Endothelial cell of umbilical vein (primary cell): ENCODE results near the gene CSMD2. TPM values are rescaled to one million over a fixed set of nuclear protein-coding genes. Genes with fewer than 3 reads are reported as not detected.

ENCODE experiments used
- BruUV-seq: library from RNA; stranded (reverse); fragments of 400-500 nt; replicated peaks from 2 replicates; lab custom pipeline; 2021; lab: Mats Ljungman, UMichigan
- CTCF ChIA-PET: fragments of 300-600, 350-600 bp; sonication (Branson Sonifier 250); formaldehyde crosslinking; loops from one replicate; lab custom pipeline; 2021; ENCODE audit warnings: antibody characterized with exemption, inconsistent platforms; lab: Charles Lee
- POLR2A ChIA-PET: fragments of 300-600, 350-600 bp; sonication (Branson Sonifier 250); formaldehyde crosslinking; loops from one replicate; lab custom pipeline; 2021; ENCODE audit warnings: antibody characterized with exemption, inconsistent platforms; lab: Charles Lee
- DNase-seq: peaks from one replicate; pipeline ENCODE4 v3.0.0-alpha.2; 2011; ENCODE audit warnings: low read depth, low spot score
- FAIRE-seq: peaks from 2 replicates; lab custom pipeline; 2011; peaks lifted over from hg19 to GRCh38; lab: Jason Lieb, UNC
- H2AFZ ChIP-seq: 2 replicates; pipeline ENCODE4 v1.6.0; 2012; ENCODE audit warnings: low read depth, low read length, control low read depth, inconsistent platforms
- H3K27ac ChIP-seq: 2 replicates; pipeline ENCODE4 v1.5.1; 2011; ENCODE audit warnings: low read depth, mild to moderate bottlenecking, control low read depth, low read length, moderate library complexity; ENCODE audit not compliant: insufficient read depth
- H3K27me3 ChIP-seq, 2 experiments: 2 replicates each; pipeline versions ENCODE4 v1.6.0 to v1.6.1; 2011; ENCODE audit warnings: low read length in 2 of 2, mixed read lengths in 1 of 2; ENCODE audit not compliant: control insufficient read depth in 2 of 2, insufficient read depth in 2 of 2
- H3K36me3 ChIP-seq, 2 experiments: 2 replicates in 1 of 2; 3 replicates in 1 of 2; pipeline ENCODE4 v1.5.1; 2011; ENCODE audit warnings: low read length in 2 of 2, mild to moderate bottlenecking in 1 of 2, moderate library complexity in 1 of 2; ENCODE audit not compliant: control insufficient read depth in 2 of 2, insufficient read depth in 2 of 2; ENCODE audit errors: extremely low read depth in 1 of 2
- H3K4me1 ChIP-seq: 3 replicates; pipeline ENCODE4 v1.5.1; 2011; ENCODE audit warnings: mild to moderate bottlenecking, low read length; ENCODE audit not compliant: control insufficient read depth, insufficient read depth; ENCODE audit errors: extremely low read depth
- H3K4me2 ChIP-seq: 2 replicates; pipeline ENCODE4 v1.6.1; 2011; ENCODE audit warnings: low read length, control low read depth, mixed read lengths; ENCODE audit not compliant: insufficient read depth
- H3K4me3 ChIP-seq, 3 experiments: fragments of 200-600 bp in 1 of 3; sonication (generic), shearing (Covaris generic) in 1 of 3; replicated peaks in 1 of 3; 2 replicates each; pipeline ENCODE4 v1.5.1; 2011 to 2016; ENCODE audit warnings: control low read depth in 3 of 3, low read length in 3 of 3, mild to moderate bottlenecking in 2 of 3, inconsistent platforms in 1 of 3, low read depth in 1 of 3, moderate library complexity in 1 of 3; ENCODE audit not compliant: insufficient read depth in 1 of 3
- H3K79me2 ChIP-seq: 2 replicates; pipeline ENCODE4 v1.6.0; 2012; ENCODE audit warnings: low read length, inconsistent platforms; ENCODE audit not compliant: control insufficient read depth, insufficient read depth
- H3K9ac ChIP-seq: replicated peaks from 2 replicates; pipeline ENCODE3; 2011; ENCODE audit warnings: low read length, control low read depth; ENCODE audit not compliant: insufficient read depth; ENCODE audit errors: extremely low read depth
- H3K9me1 ChIP-seq: replicated peaks from 3 replicates; pipeline ENCODE4 v1.6.0; 2011; ENCODE audit warnings: mild to moderate bottlenecking, low read length; ENCODE audit not compliant: control insufficient read depth, insufficient read depth; ENCODE audit errors: extremely low read depth
- H3K9me3 ChIP-seq: replicated peaks from 2 replicates; pipeline ENCODE4 v1.5.1; 2012; ENCODE audit warnings: low read length, inconsistent platforms; ENCODE audit not compliant: control insufficient read depth, insufficient read depth
- H4K20me1 ChIP-seq: replicated peaks from 2 replicates; pipeline ENCODE3; 2011; ENCODE audit warnings: mild to moderate bottlenecking, low read length; ENCODE audit not compliant: control insufficient read depth, insufficient read depth; ENCODE audit errors: extremely low read depth
- CTCF ChIP-seq, 2 donors: IDR thresholded peaks; 1 replicate in 1 of 2; 2 replicates in 1 of 2; pipeline ENCODE4 v1.5.1; 2011; ENCODE audit warnings: low read length in 2 of 2, mild to moderate bottlenecking in 2 of 2, moderate library complexity in 2 of 2, control low read depth in 1 of 2, inconsistent platforms in 1 of 2, low read depth in 1 of 2; ENCODE audit not compliant: insufficient read depth in 1 of 2; ENCODE audit errors: extremely low read depth in 1 of 2
- EZH2 ChIP-seq: IDR thresholded peaks from 2 replicates; pipeline ENCODE4 v1.6.1; 2012; ENCODE audit warnings: borderline replicate concordance, low read depth, mild to moderate bottlenecking, moderate library complexity, low read length, inconsistent platforms; ENCODE audit not compliant: severe bottlenecking
- FOS ChIP-seq: IDR thresholded peaks from 2 replicates; pipeline ENCODE4 v1.6.1; 2011; ENCODE audit warnings: mild to moderate bottlenecking, low read length, moderate library complexity, borderline replicate concordance; ENCODE audit not compliant: insufficient read depth
- GATA2 ChIP-seq: IDR thresholded peaks from 2 replicates; pipeline ENCODE4 v1.7.0; 2011; ENCODE audit warnings: low read depth, mild to moderate bottlenecking, moderate library complexity, mixed read lengths, low read length; ENCODE audit not compliant: insufficient read length, insufficient read depth
- JUN ChIP-seq: IDR thresholded peaks from 2 replicates; pipeline ENCODE4 v1.6.1; 2011; ENCODE audit warnings: borderline replicate concordance, low read depth; ENCODE audit not compliant: insufficient read length, insufficient read depth
- MAX ChIP-seq: IDR thresholded peaks from 2 replicates; pipeline ENCODE4 v1.6.1; 2011; ENCODE audit not compliant: insufficient read depth, insufficient read length
- MYC ChIP-seq: IDR thresholded peaks from one replicate; pipeline ENCODE4 v1.6.1; 2011; ENCODE audit warnings: mild to moderate bottlenecking, low read depth, low read length
- POLR2A ChIP-seq: IDR thresholded peaks from 2 replicates; pipeline ENCODE4 v1.6.1; 2012; ENCODE audit warnings: low read depth, mild to moderate bottlenecking, control low read depth, low read length
- POLR2AphosphoS5 ChIP-seq: IDR thresholded peaks from 2 replicates; pipeline ENCODE4 v1.6.1; 2012; ENCODE audit warnings: low read depth, mild to moderate bottlenecking, control low read depth, low read length, moderate library complexity; ENCODE audit not compliant: insufficient read depth
- dilution Hi-C: fragments of 300-500 bp; cut with MboI; formaldehyde crosslinking; loops from one replicate; pipeline ENCODE4 v1.15.0; 2019; ENCODE audit warnings: low sequenced_read_pairs; ENCODE audit not compliant: extremely low pct_ligation_motif_present
- intact Hi-C: fragments of 100-400 bp; cut with micrococcal nuclease; formaldehyde crosslinking; loops from one replicate; pipeline ENCODE4 v1.10.0; 2022
- polyA plus RNA-seq, 4 experiments: library from polyadenylated mRNA; depleted of rRNA in 3 of 4; stranded (reverse) in 3 of 4; unstranded in 1 of 4; fragments of >200 nt; gene quantifications; 2 replicates each; pipeline versions ENCODE4 v1.2.1 to v1.2.3, GENCODE V29; 2011 to 2012; ENCODE audit warnings: missing spikeins in 1 of 4
- total RNA-seq: library from RNA; stranded (reverse); gene quantifications from 2 replicates; pipeline ENCODE4 v1.2.3, GENCODE V29; 2021

CSMD2 gene
- total and polyA plus RNA-seq, 2 donors (not counting 3 experiments of a cell fraction or from before 2014, with no cell fraction given) = under 0.01 TPM; not detected in 1

DNA sequence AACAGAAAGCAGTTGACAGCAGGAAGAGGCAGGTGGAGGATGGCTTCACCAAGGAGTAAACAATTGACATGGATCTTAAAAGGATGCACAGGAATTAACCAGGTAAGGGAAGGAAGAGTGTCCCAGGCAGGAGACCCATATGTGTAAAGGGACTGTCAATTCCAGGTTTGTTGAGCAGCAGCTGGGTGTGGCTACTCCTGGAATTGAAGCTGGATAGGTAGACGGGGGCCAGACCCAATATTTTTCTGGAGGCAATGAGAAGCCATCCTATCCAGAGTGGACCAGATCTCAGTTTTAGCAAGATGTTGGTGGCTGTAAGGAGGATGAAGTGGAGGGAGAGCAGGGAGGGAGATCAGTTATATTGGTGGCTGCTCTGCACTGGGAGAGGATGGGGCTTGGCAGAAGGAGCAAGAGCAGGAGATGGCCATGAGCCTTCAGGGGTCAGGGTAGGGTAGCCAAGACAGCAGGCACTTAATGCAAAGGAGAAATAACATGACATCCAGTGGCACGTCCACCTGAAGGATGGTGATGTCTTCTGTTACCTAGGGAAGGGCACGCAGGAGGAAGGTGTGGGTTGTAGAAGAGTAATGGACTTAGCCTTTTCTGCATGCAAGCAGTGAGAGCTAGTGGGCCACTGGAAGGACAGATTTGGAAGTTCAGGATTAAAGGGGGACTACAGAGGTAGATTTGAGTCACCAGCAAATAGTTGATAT is 447.9 kb downstream of the CSMD2 start:
- TF ChIP-seq FOS (no peak), POLR2A (no peak), EZH2 (no peak), MYC (no peak), MAX (no peak)
- intact Hi-C loops = no loop called here
- no peaks in the 10 kb centered on the region for H3K4me1 ChIP-seq
- no peaks in the 10 kb centered on the region for H3K27me3 ChIP-seq
- H3K36me3 ChIP-seq = no peaks in the 10 kb centered on the region
- ChIA-PET CTCF (no interaction called here), POLR2A (interaction anchor here (0.6 kb wide), 1 partner anchor 55 kb away, joined by 16 read pairs; no protein-coding TSS in a partner anchor)
- no peak overlapping the region for H2AFZ ChIP-seq
- FAIRE-seq = no peak
- no peaks in the 10 kb centered on the region for H3K79me2 ChIP-seq
- BruUV-seq = no TSS peak
- H4K20me1 ChIP-seq = no peaks in the 10 kb centered on the region
- H3K4me2 ChIP-seq = no peak overlapping the region
- dilution Hi-C loops = no loop called here
- no peaks in the 10 kb centered on the region for H3K9me3 ChIP-seq
- no peak overlapping the region for H3K9ac ChIP-seq
- H3K9me1 ChIP-seq = no peaks in the 10 kb centered on the region
- H3K27ac ChIP-seq = no peak overlapping the region
- no peak overlapping the region for H3K4me3 ChIP-seq
- no peak for DNase-seq

- POLR2A ChIA-PET = no interaction called here
- no peaks in the 10 kb centered on the region for H3K9me1 ChIP-seq
- BruUV-seq = no TSS peak
Observed at GRCh38 chr1:33715195-33715811, 449.7 kb downstream of the CSMD2 start.

More at GRCh38 chr1:33715195-33715811, 449.7 kb downstream of the CSMD2 start:
- no peak for DNase-seq
- Histone ChIP-seq H4K20me1 (no peaks in the 10 kb centered on the region), H3K4me1 (no peaks in the 10 kb centered on the region), H3K4me3 (no peak overlapping the region), H3K27me3 (no peaks in the 10 kb centered on the region), H2AFZ (no peak overlapping the region), H3K27ac (no peak overlapping the region), H3K79me2 (no peaks in the 10 kb centered on the region), H3K9ac (no peak overlapping the region), H3K36me3 (no peaks in the 10 kb centered on the region), H3K4me2 (no peak overlapping the region), H3K9me3 (no peaks in the 10 kb centered on the region)
- TF ChIP-seq JUN (no peak), MAX (no peak), GATA2 (no peak), CTCF (IDR thresholded peaks at IDR 0.05; ENCODE audit: extremely low read depth in 1 of 2, insufficient read depth in 1 of 2, low read depth in 1 of 2, low read length in 2 of 2) (no peak), FOS (no peak), POLR2AphosphoS5 (no peak), EZH2 (no peak), MYC (no peak), POLR2A (no peak)
- CTCF ChIA-PET = no interaction called here
- dilution Hi-C loops = no loop called here
- intact Hi-C loops = no loop called here
- no peak for FAIRE-seq
